C4-2B (cell line): ENCODE measurements around the gene CPEB4.

Experiments used
- CTCF ChIP-seq: fragments of 450-650 bp; conservative IDR thresholded peaks from 2 replicates; pipeline ENCODE4 v1.5.1; 2017; ENCODE audit warnings: mild to moderate bottlenecking
- ZFX ChIP-seq: fragments of 450-650 bp; IDR thresholded peaks from 2 replicates; pipeline ENCODE4 v1.6.1; 2017

GRCh38 chr5:173885475-173886010 lies 2.6 kb upstream of the CPEB4 start:
- TF ChIP-seq CTCF, result no peak
- no peak for TF ChIP-seq ZFX
